ENCODE measurements around the gene RP2. TPM values are rescaled to one million over a fixed set of nuclear protein-coding genes. Genes with fewer than 3 reads are reported as not detected.

RP2 gene
- total RNA-seq, 3 donors from 2014 or later (not counting 1 experiment from before 2014, with no cell fraction given) = 10.2 to 13.9 (median 10.8) TPM

GRCh38 chrX:46803140-46803539 lies 33.7 kb upstream of the RP2 start:
- no peaks in the 10 kb centered on the region for H3K36me3 ChIP-seq (ENCODE audit: control insufficient read depth, insufficient read depth, low read length)
- ATAC-seq = no peak
- Mint-ChIP-seq H3K4me1 (no peaks in the 10 kb centered on the region), H3K27me3 (ENCODE audit: low read depth in 2 of 2) (no peaks in the 10 kb centered on the region), H3K36me3 (no peaks in the 10 kb centered on the region), H3K9me3 (no peaks in the 10 kb centered on the region), H3K4me3 (no peak overlapping the region), H3K27ac (no peak overlapping the region)
- no peaks in the 10 kb centered on the region for H3K9me3 ChIP-seq (ENCODE audit: control insufficient read depth, insufficient read depth, low read length)
- H3K4me3 ChIP-seq (ENCODE audit: low read length) = no peak overlapping the region
- 85% methylated on average over 2 of the region's 3 CpGs for WGBS (ENCODE audit: insufficient coverage)
- no peaks in the 10 kb centered on the region for H3K4me1 ChIP-seq (ENCODE audit: control insufficient read depth, insufficient read depth, low read length)
- no peak for TF ChIP-seq CTCF (IDR thresholded peaks at IDR 0.05)
- H3K27me3 ChIP-seq (ENCODE audit: control insufficient read depth, insufficient read depth, low read length) = no peaks in the 10 kb centered on the region
- intact Hi-C loops (cut with micrococcal nuclease) = no loop called here
- H3K27ac ChIP-seq (ENCODE audit: low read length) = no peak overlapping the region
- DNase-seq = peak in 1 of 2 donors; percentile 2

GRCh38 chrX:46805270-46805669 lies 31.6 kb upstream of the RP2 start:
- Mint-ChIP-seq H3K9me3 (no peaks in the 10 kb centered on the region), H3K4me1 (no peaks in the 10 kb centered on the region), H3K27ac (no peak overlapping the region), H3K4me3 (no peak overlapping the region), H3K27me3 (ENCODE audit: low read depth in 2 of 2) (peaks cover 8% of the 10 kb centered on the region in 2 donors), H3K36me3 (no peaks in the 10 kb centered on the region)
- Histone ChIP-seq H3K4me1 (ENCODE audit: control insufficient read depth, insufficient read depth, low read length) (no peaks in the 10 kb centered on the region), H3K27ac (ENCODE audit: low read length) (no peak overlapping the region), H3K4me3 (ENCODE audit: low read length) (no peak overlapping the region), H3K36me3 (ENCODE audit: control insufficient read depth, insufficient read depth, low read length) (no peaks in the 10 kb centered on the region), H3K9me3 (ENCODE audit: control insufficient read depth, insufficient read depth, low read length) (no peaks in the 10 kb centered on the region), H3K27me3 (ENCODE audit: control insufficient read depth, insufficient read depth, low read length) (no peaks in the 10 kb centered on the region)
- TF ChIP-seq CTCF (IDR thresholded peaks at IDR 0.05) = no peak
- no peak for ATAC-seq
- no CpG with 5 or more reads among the region's 2 CpGs for WGBS (ENCODE audit: insufficient coverage)
- DNase-seq = no peak
- intact Hi-C loops (cut with micrococcal nuclease) = no loop called here

GRCh38 chrX:46811121-46811520 lies 25.7 kb upstream of the RP2 start:
- Mint-ChIP-seq H3K27me3 (ENCODE audit: low read depth in 2 of 2) (peaks cover 18 to 28% of the 10 kb centered on the region in 2 donors), H3K4me1 (no peaks in the 10 kb centered on the region), H3K4me3 (no peak overlapping the region), H3K9me3 (no peaks in the 10 kb centered on the region), H3K36me3 (no peaks in the 10 kb centered on the region), H3K27ac (no peak overlapping the region)
- no peak overlapping the region for H3K4me3 ChIP-seq (ENCODE audit: low read length)
- no peaks in the 10 kb centered on the region for H3K27me3 ChIP-seq (ENCODE audit: control insufficient read depth, insufficient read depth, low read length)
- 67% methylated on average over 1 of the region's 1 CpG for WGBS (ENCODE audit: insufficient coverage)
- intact Hi-C loops (cut with micrococcal nuclease) = no loop called here
- no peaks in the 10 kb centered on the region for H3K36me3 ChIP-seq (ENCODE audit: control insufficient read depth, insufficient read depth, low read length)
- DNase-seq (no peak), ATAC-seq (no peak)
- H3K27ac ChIP-seq (ENCODE audit: low read length) = no peak overlapping the region
- H3K4me1 ChIP-seq (ENCODE audit: control insufficient read depth, insufficient read depth, low read length) = no peaks in the 10 kb centered on the region
- no peaks in the 10 kb centered on the region for H3K9me3 ChIP-seq (ENCODE audit: control insufficient read depth, insufficient read depth, low read length)
- no peak for TF ChIP-seq CTCF (IDR thresholded peaks at IDR 0.05)

GRCh38 chrX:46812445-46812844 lies 24.4 kb upstream of the RP2 start:
- H3K4me1 Mint-ChIP-seq = no peaks in the 10 kb centered on the region
- no peak overlapping the region for H3K4me3 Mint-ChIP-seq
- no peaks in the 10 kb centered on the region for H3K36me3 ChIP-seq (ENCODE audit: control insufficient read depth, insufficient read depth, low read length)
- ATAC-seq (no peak), DNase-seq (no peak)
- no peak overlapping the region for H3K27ac Mint-ChIP-seq
- H3K9me3 Mint-ChIP-seq = no peaks in the 10 kb centered on the region
- H3K27me3 Mint-ChIP-seq (ENCODE audit: low read depth in 2 of 2) = peaks cover 18 to 28% of the 10 kb centered on the region in 2 donors
- 88% methylated on average over 2 of the region's 2 CpGs for WGBS (ENCODE audit: insufficient coverage)
- TF ChIP-seq CTCF (IDR thresholded peaks at IDR 0.05) = no peak
- H3K27ac ChIP-seq (ENCODE audit: low read length) = no peak overlapping the region
- no peaks in the 10 kb centered on the region for H3K36me3 Mint-ChIP-seq
- H3K27me3 ChIP-seq (ENCODE audit: control insufficient read depth, insufficient read depth, low read length) = no peaks in the 10 kb centered on the region
- no peak overlapping the region for H3K4me3 ChIP-seq (ENCODE audit: low read length)
- H3K4me1 ChIP-seq (ENCODE audit: control insufficient read depth, insufficient read depth, low read length) = no peaks in the 10 kb centered on the region
- no peaks in the 10 kb centered on the region for H3K9me3 ChIP-seq (ENCODE audit: control insufficient read depth, insufficient read depth, low read length)
- intact Hi-C loops (cut with micrococcal nuclease) = no loop called here
